Amniotic epithelial cell (primary cell): ENCODE results near the gene SPATA20.

Experiments used
- DNase-seq: peaks from one replicate; pipeline ENCODE4 v3.0.0-alpha.2; 2010; ENCODE audit warnings: low read depth

The SPATA20 gene

GRCh38 chr17:50540560-50541401, 6.2 kb upstream of the SPATA20 start:
- DNase-seq, result no peak

GRCh38 chr17:50541402-50541715, 5.6 kb upstream of the SPATA20 start:
- DNase-seq, result no peak

- DNase-seq, result peak; percentile 64
Measured at GRCh38 chr17:50541716-50542688, 5.0 kb upstream of the SPATA20 start.

GRCh38 chr17:50542795-50543774, 3.9 kb upstream of the SPATA20 start:
- no peak for DNase-seq

GRCh38 chr17:50544516-50544915, 2.5 kb upstream of the SPATA20 start:
- DNase-seq, result no peak

GRCh38 chr17:50545311-50545710, 1.7 kb upstream of the SPATA20 start:
- DNase-seq, result no peak

- DNase-seq, result no peak
Measured at GRCh38 chr17:50546701-50547034, 306 bp upstream of the SPATA20 start.

GRCh38 chr17:50547736-50548083, 736 bp downstream of the SPATA20 start:
- DNase-seq, result no peak

GRCh38 chr17:50548831-50549230, 1.9 kb downstream of the SPATA20 start:
- DNase-seq, result no peak

- DNase-seq, result no peak
Measured at GRCh38 chr17:50549256-50549941, 2.4 kb downstream of the SPATA20 start.

GRCh38 chr17:50549969-50550368, 3.0 kb downstream of the SPATA20 start:
- DNase-seq, result no peak

GRCh38 chr17:50550661-50551432, 3.9 kb downstream of the SPATA20 start:
- DNase-seq, result peak; percentile 86

- no peak for DNase-seq
Measured at GRCh38 chr17:50551433-50551815, 4.5 kb downstream of the SPATA20 start.

- no peak for DNase-seq
Measured at GRCh38 chr17:50551884-50552283, 4.9 kb downstream of the SPATA20 start.

GRCh38 chr17:50554201-50554600, 7.2 kb downstream of the SPATA20 start:
- no peak for DNase-seq

GRCh38 chr17:50556803-50557202, 9.8 kb downstream of the SPATA20 start:
- DNase-seq, result no peak

GRCh38 chr17:50557630-50558029, 10.7 kb downstream of the SPATA20 start:
- no peak for DNase-seq

- DNase-seq, result no peak
Measured at GRCh38 chr17:50558091-50558490, 11.1 kb downstream of the SPATA20 start.

GRCh38 chr17:50558581-50558940, 11.6 kb downstream of the SPATA20 start:
- DNase-seq, result no peak

- no peak for DNase-seq
Measured at GRCh38 chr17:50558941-50559614, 12.1 kb downstream of the SPATA20 start.
